Panc1 (cell line): ENCODE measurements around the gene CNTNAP1.

Source experiments
- CTCF ChIP-seq: fragments of 450-650 bp; IDR thresholded peaks from 2 replicates; pipeline ENCODE4 v1.5.1; 2017; ENCODE audit warnings: mild to moderate bottlenecking
- SIN3A ChIP-seq: IDR thresholded peaks from 2 replicates; pipeline ENCODE4 v1.6.1; 2012; ENCODE audit warnings: low read depth, mild to moderate bottlenecking, low read length, moderate library complexity, borderline replicate concordance; ENCODE audit not compliant: insufficient read depth
- TCF7L2 ChIP-seq: IDR thresholded peaks from 2 replicates; pipeline ENCODE4 v1.6.1; 2011; ENCODE audit warnings: mild to moderate bottlenecking, low read depth, low read length, inconsistent platforms

DNA sequence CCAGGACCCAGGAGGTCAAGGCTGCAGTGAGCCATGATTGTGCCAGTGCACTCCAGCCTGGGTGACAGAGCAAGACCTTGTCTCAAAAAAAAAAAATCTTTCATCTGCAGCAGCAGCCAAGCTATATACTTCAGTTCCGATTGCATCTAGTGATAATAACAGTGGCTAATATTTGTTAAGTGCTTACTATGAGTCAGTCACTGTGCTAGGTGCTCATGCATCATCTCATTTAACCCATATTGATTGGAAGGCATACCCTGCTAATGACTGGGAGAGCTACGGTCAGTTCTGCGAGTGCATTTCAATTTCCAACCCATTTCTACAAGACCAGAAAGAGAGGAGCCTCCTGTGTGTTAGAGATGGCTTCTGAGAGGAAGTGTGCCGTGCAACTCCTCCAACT lies 30.9 kb upstream of the CNTNAP1 start:
- no peak for TF ChIP-seq CTCF
- no peak for TF ChIP-seq TCF7L2
- TF ChIP-seq SIN3A: no peak
